Liver (tissue), 9 donors: ENCODE data around the gene CTNNA1. TPM values are rescaled to one million over a fixed set of nuclear protein-coding genes. Genes with fewer than 3 reads are reported as not detected.

Source experiments
- DNase-seq: peaks from one replicate; pipeline ENCODE4 v3.0.0-alpha.2; 2017; ENCODE audit warnings: low spot score
- H3K27ac ChIP-seq, 2 donors: one replicate each; pipeline ENCODE4 v1.7.0; 2013; ENCODE audit warnings: inconsistent platforms in 2 of 2, low read length in 2 of 2, control low read depth in 1 of 2, low read depth in 1 of 2, mild to moderate bottlenecking in 1 of 2
- H3K27me3 ChIP-seq, 4 donors: one replicate each; pipeline versions ENCODE4 v1.6.1 to v1.7.0; 2013; ENCODE audit warnings: low read length in 3 of 4, inconsistent platforms in 1 of 4, mild to moderate bottlenecking in 1 of 4, moderate library complexity in 1 of 4; ENCODE audit not compliant: control insufficient read depth in 4 of 4, insufficient read depth in 4 of 4
- H3K36me3 ChIP-seq, 4 donors: one replicate each; pipeline versions ENCODE4 v1.6.1 to v1.7.0; 2013; ENCODE audit warnings: low read length in 3 of 4, mild to moderate bottlenecking in 3 of 4, low read depth in 1 of 4, moderate library complexity in 1 of 4; ENCODE audit not compliant: control insufficient read depth in 4 of 4, insufficient read depth in 3 of 4
- H3K4me1 ChIP-seq, 4 donors: one replicate each; pipeline versions ENCODE4 v1.6.1 to v1.7.0; 2013; ENCODE audit warnings: low read length in 3 of 4, mild to moderate bottlenecking in 3 of 4, moderate library complexity in 1 of 4; ENCODE audit not compliant: control insufficient read depth in 4 of 4, insufficient read depth in 4 of 4
- H3K4me3 ChIP-seq, 3 donors: one replicate each; pipeline versions ENCODE4 v1.6.1 to v1.7.0; 2013; ENCODE audit warnings: low read length in 3 of 3, control low read depth in 1 of 3, low read depth in 1 of 3, mild to moderate bottlenecking in 1 of 3
- H3K9ac ChIP-seq, 2 donors: one replicate each; pipeline ENCODE4 v1.7.0; 2013; ENCODE audit warnings: low read length in 2 of 2, mild to moderate bottlenecking in 2 of 2, moderate library complexity in 2 of 2, control low read depth in 1 of 2, low read depth in 1 of 2
- H3K9me3 ChIP-seq, 4 donors: one replicate each; pipeline versions ENCODE4 v1.6.1 to v1.7.0; 2013; ENCODE audit warnings: low read length in 3 of 4; ENCODE audit not compliant: control insufficient read depth in 4 of 4
- EGR1 ChIP-seq, 2 donors: IDR thresholded peaks; 2 replicates each; pipeline ENCODE4 v1.6.1; 2016 to 2018; ENCODE audit warnings: antibody characterized with exemption in 2 of 2, low read depth in 2 of 2
- FOXA1 ChIP-seq: IDR thresholded peaks from 2 replicates; pipeline ENCODE4 v1.6.1; 2016; ENCODE audit warnings: antibody characterized with exemption
- GABPA ChIP-seq, 2 donors: IDR thresholded peaks in 1 of 2; conservative IDR thresholded peaks in 1 of 2; 2 replicates each; pipeline ENCODE4 v1.6.1; 2016; ENCODE audit warnings: antibody characterized with exemption in 2 of 2, mild to moderate bottlenecking in 1 of 2, moderate library complexity in 1 of 2
- HNF4A ChIP-seq, 2 donors: conservative IDR thresholded peaks; 2 replicates each; pipeline ENCODE4 v1.6.1; 2016; ENCODE audit warnings: antibody characterized with exemption in 2 of 2, mild to moderate bottlenecking in 2 of 2
- HNF4G ChIP-seq: IDR thresholded peaks from 2 replicates; pipeline ENCODE4 v1.6.1; 2016; ENCODE audit warnings: antibody characterized with exemption
- JUND ChIP-seq, 2 donors: IDR thresholded peaks; 2 replicates each; pipeline ENCODE4 v1.6.1; 2016; ENCODE audit warnings: antibody characterized with exemption in 2 of 2
- NR2F2 ChIP-seq: IDR thresholded peaks from 2 replicates; pipeline ENCODE4 v1.6.1; 2016; ENCODE audit warnings: antibody characterized with exemption
- RAD21 ChIP-seq, 2 donors: IDR thresholded peaks; 2 replicates each; pipeline ENCODE4 v1.6.1; 2016; ENCODE audit warnings: antibody characterized with exemption in 2 of 2, mild to moderate bottlenecking in 2 of 2
- RXRA ChIP-seq, 2 donors: IDR thresholded peaks; 2 replicates each; pipeline ENCODE4 v1.6.1; 2017 to 2018; ENCODE audit warnings: antibody characterized with exemption in 2 of 2, mild to moderate bottlenecking in 1 of 2
- SP1 ChIP-seq: IDR thresholded peaks from 2 replicates; pipeline ENCODE4 v1.6.1; 2018; ENCODE audit warnings: antibody characterized with exemption, mild to moderate bottlenecking
- TAF1 ChIP-seq: conservative IDR thresholded peaks from 2 replicates; pipeline ENCODE4 v1.6.1; 2016; ENCODE audit warnings: antibody characterized with exemption, mild to moderate bottlenecking
- YY1 ChIP-seq: IDR thresholded peaks from 2 replicates; pipeline ENCODE4 v1.6.1; 2016; ENCODE audit warnings: antibody characterized with exemption, mild to moderate bottlenecking
- WGBS: extraction: QIAGEN DNeasy Blood & Tissue Kit; methylation state at CpG from one replicate; pipeline ENCODE4 v1.1.7; 2013; 5-methylcytosine and 5-hydroxymethylcytosine counted together
- polyA plus RNA-seq, 2 donors: library from polyadenylated mRNA; stranded (reverse) in 1 of 2; unstranded in 1 of 2; fragments of 200-250 nt in 1 of 2; fragments of >200 nt in 1 of 2; fragmentation: Nextera tagmentation in 1 of 2; extraction: Ambion mirVana in 1 of 2; gene quantifications; one replicate each; pipeline versions ENCODE4 v1.2.1 to v1.2.3, GENCODE V29; 2013 to 2015
- total RNA-seq, 2 donors: library from RNA; depleted of rRNA; stranded (reverse); fragments of >200 nt; gene quantifications; one replicate each; pipeline ENCODE4 v1.2.3, GENCODE V29; 2014
- TF ChIP-seq, protein P1 (sequence below): IDR thresholded peaks from 2 replicates; pipeline ENCODE4 v1.6.1; 2016; ENCODE audit warnings: antibody characterized with exemption, mild to moderate bottlenecking
- TF ChIP-seq, protein P2 (sequence below): IDR thresholded peaks from 2 replicates; pipeline ENCODE4 v1.6.1; 2016; ENCODE audit warnings: antibody characterized with exemption
- TF ChIP-seq, protein P3 (sequence below): IDR thresholded peaks from 2 replicates; pipeline ENCODE4 v1.6.1; 2016; ENCODE audit warnings: antibody characterized with exemption
- TF ChIP-seq, protein P4 (sequence below): fragments of 150-350 bp; IDR thresholded peaks from 2 replicates; pipeline ENCODE4 v1.5.1; 2017; ENCODE audit warnings: improper control_type of control experiment, low read depth, low read length; ENCODE audit not compliant: missing input control
- TF ChIP-seq, protein P5 (sequence below): IDR thresholded peaks from 2 replicates; pipeline ENCODE4 v1.6.1; 2016; ENCODE audit warnings: antibody characterized with exemption
- donor health status: healthy.
- donor health status: healthy.
- donor health status: healthy.
- donor health status: healthy.
- donor health status: healthy.

The CTNNA1 gene
- total and polyA plus RNA-seq, 4 donors, result 39.9 to 150 (median 103) TPM

DNA sequence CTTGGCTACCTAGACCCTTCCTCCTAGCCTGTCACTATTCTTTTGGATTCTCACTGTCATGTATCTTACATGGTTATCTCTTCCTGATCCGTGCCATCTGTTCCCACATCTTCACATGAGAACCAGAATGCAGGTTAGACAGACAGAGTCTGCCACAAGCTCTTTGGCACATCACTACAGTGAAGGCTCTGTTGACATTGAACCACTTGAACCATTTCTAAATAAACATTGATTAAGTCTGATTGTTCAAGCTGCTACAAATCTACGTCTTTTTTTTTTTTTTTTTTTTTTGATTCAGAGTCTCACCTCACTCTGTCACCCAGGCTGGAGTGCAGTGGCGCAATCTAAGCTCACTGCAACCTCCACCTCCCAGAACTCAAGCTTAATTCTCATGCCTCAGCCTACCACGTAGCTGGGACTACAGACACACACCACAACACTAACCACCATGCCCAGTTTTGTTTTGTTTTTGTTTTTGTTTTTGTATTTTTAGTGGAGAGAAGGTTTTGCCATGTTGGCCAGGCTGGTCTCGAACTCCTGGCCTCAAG is 207.0 kb downstream of the CTNNA1 start:
- no peak for TF ChIP-seq GABPA (IDR thresholded peaks at IDR 0.05 in 1 of 2, conservative IDR thresholded peaks at IDR 0.05 in 1 of 2)
- TF ChIP-seq RXRA (IDR thresholded peaks at IDR 0.05), result no peak
- TF ChIP-seq, protein P1, sequence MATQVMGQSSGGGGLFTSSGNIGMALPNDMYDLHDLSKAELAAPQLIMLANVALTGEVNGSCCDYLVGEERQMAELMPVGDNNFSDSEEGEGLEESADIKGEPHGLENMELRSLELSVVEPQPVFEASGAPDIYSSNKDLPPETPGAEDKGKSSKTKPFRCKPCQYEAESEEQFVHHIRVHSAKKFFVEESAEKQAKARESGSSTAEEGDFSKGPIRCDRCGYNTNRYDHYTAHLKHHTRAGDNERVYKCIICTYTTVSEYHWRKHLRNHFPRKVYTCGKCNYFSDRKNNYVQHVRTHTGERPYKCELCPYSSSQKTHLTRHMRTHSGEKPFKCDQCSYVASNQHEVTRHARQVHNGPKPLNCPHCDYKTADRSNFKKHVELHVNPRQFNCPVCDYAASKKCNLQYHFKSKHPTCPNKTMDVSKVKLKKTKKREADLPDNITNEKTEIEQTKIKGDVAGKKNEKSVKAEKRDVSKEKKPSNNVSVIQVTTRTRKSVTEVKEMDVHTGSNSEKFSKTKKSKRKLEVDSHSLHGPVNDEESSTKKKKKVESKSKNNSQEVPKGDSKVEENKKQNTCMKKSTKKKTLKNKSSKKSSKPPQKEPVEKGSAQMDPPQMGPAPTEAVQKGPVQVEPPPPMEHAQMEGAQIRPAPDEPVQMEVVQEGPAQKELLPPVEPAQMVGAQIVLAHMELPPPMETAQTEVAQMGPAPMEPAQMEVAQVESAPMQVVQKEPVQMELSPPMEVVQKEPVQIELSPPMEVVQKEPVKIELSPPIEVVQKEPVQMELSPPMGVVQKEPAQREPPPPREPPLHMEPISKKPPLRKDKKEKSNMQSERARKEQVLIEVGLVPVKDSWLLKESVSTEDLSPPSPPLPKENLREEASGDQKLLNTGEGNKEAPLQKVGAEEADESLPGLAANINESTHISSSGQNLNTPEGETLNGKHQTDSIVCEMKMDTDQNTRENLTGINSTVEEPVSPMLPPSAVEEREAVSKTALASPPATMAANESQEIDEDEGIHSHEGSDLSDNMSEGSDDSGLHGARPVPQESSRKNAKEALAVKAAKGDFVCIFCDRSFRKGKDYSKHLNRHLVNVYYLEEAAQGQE, result no peak
- TF ChIP-seq RAD21 (IDR thresholded peaks at IDR 0.05), result no peak
- TF ChIP-seq NR2F2, result no peak
- TF ChIP-seq, protein P2, sequence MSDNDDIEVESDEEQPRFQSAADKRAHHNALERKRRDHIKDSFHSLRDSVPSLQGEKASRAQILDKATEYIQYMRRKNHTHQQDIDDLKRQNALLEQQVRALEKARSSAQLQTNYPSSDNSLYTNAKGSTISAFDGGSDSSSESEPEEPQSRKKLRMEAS, result no peak
- H3K4me3 ChIP-seq, result no peak overlapping the region
- no peak for DNase-seq
- WGBS, result 89% methylated on average over 5 of the region's 5 CpGs
- no peak overlapping the region for H3K9ac ChIP-seq
- no peaks in the 10 kb centered on the region for H3K36me3 ChIP-seq
- H3K9me3 ChIP-seq, result no peaks in the 10 kb centered on the region
- peaks cover 3 to 10% (median 8%) of the 10 kb centered on the region in 4 donors for H3K4me1 ChIP-seq
- no peaks in the 10 kb centered on the region for H3K27me3 ChIP-seq
- no peak overlapping the region for H3K27ac ChIP-seq

DNA sequence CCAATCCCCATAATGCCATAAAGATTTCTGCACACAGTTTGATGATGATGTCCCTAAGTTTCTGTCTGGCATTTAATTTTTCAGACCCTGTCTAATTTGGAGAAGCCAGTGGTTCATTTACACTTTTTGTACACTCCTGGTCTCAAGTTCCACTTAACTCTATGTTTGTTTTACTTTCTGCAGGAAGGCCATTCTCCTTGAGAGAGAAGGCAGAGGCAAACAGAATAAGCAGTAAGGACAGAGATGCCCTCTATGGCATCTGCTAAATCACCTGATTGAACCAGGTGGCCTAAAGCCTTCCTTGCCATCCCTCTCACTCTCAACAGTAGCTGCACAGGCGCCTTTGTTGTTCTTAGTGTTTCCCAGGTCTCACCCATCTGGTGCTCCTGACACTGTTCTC is 208.0 kb downstream of the CTNNA1 start:
- Histone ChIP-seq H3K36me3 (no peaks in the 10 kb centered on the region), H3K4me3 (no peak overlapping the region), H3K27ac (no peak overlapping the region), H3K4me1 (no peaks in the 10 kb centered on the region), H3K9me3 (no peaks in the 10 kb centered on the region), H3K9ac (no peak overlapping the region), H3K27me3 (no peaks in the 10 kb centered on the region)
- whole genome bisulfite sequencing, result 91% methylated on average over 1 of the region's 1 CpG
- no peak for DNase-seq
- TF ChIP-seq RAD21 (IDR thresholded peaks at IDR 0.05) (no peak), RXRA (IDR thresholded peaks at IDR 0.05) (no peak), FOXA1 (no peak), HNF4G (no peak), HNF4A (conservative IDR thresholded peaks at IDR 0.05) (no peak), JUND (IDR thresholded peaks at IDR 0.05) (no peak)
- TF ChIP-seq, protein P3, sequence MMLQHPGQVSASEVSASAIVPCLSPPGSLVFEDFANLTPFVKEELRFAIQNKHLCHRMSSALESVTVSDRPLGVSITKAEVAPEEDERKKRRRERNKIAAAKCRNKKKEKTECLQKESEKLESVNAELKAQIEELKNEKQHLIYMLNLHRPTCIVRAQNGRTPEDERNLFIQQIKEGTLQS, result no peak
- TF ChIP-seq, protein P4, sequence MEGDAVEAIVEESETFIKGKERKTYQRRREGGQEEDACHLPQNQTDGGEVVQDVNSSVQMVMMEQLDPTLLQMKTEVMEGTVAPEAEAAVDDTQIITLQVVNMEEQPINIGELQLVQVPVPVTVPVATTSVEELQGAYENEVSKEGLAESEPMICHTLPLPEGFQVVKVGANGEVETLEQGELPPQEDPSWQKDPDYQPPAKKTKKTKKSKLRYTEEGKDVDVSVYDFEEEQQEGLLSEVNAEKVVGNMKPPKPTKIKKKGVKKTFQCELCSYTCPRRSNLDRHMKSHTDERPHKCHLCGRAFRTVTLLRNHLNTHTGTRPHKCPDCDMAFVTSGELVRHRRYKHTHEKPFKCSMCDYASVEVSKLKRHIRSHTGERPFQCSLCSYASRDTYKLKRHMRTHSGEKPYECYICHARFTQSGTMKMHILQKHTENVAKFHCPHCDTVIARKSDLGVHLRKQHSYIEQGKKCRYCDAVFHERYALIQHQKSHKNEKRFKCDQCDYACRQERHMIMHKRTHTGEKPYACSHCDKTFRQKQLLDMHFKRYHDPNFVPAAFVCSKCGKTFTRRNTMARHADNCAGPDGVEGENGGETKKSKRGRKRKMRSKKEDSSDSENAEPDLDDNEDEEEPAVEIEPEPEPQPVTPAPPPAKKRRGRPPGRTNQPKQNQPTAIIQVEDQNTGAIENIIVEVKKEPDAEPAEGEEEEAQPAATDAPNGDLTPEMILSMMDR, result no peak

DNA sequence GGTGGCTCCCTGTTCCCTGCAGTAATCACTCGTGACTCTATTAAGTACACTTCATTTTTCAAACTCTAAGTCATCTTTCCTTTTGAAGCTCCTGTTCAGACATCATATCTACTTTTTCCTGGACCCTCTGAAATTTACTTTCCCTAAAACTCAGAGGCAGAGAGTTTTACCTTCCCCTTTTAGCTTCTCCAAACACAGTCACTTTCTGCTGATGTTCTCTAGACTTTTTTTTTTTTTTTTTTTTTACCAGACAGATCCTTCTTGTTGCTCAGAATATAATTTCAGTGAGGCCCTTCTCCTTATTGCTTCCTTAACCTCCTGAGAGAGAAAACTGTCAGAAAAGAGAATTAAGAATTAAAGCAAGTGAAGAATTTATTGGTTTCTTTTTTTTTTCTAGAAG is 208.5 kb downstream of the CTNNA1 start:
- WGBS, result 96% methylated on average over 1 of the region's 1 CpG
- TF ChIP-seq FOXA1 (no peak), TAF1 (no peak), RXRA (IDR thresholded peaks at IDR 0.05) (no peak), SP1 (no peak), JUND (IDR thresholded peaks at IDR 0.05) (no peak), YY1 (no peak), GABPA (IDR thresholded peaks at IDR 0.05 in 1 of 2, conservative IDR thresholded peaks at IDR 0.05 in 1 of 2) (no peak), HNF4G (no peak), NR2F2 (no peak), EGR1 (IDR thresholded peaks at IDR 0.05; ENCODE audit: low read depth in 2 of 2) (no peak)
- TF ChIP-seq, protein P5, sequence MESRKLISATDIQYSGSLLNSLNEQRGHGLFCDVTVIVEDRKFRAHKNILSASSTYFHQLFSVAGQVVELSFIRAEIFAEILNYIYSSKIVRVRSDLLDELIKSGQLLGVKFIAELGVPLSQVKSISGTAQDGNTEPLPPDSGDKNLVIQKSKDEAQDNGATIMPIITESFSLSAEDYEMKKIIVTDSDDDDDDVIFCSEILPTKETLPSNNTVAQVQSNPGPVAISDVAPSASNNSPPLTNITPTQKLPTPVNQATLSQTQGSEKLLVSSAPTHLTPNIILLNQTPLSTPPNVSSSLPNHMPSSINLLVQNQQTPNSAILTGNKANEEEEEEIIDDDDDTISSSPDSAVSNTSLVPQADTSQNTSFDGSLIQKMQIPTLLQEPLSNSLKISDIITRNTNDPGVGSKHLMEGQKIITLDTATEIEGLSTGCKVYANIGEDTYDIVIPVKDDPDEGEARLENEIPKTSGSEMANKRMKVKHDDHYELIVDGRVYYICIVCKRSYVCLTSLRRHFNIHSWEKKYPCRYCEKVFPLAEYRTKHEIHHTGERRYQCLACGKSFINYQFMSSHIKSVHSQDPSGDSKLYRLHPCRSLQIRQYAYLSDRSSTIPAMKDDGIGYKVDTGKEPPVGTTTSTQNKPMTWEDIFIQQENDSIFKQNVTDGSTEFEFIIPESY, result no peak
- TF ChIP-seq, protein P2, result no peak
- no peak overlapping the region for H3K9ac ChIP-seq
- no peaks in the 10 kb centered on the region for H3K36me3 ChIP-seq
- H3K27ac ChIP-seq, result no peak overlapping the region
- H3K9me3 ChIP-seq, result no peaks in the 10 kb centered on the region
- H3K27me3 ChIP-seq, result no peaks in the 10 kb centered on the region
- H3K4me3 ChIP-seq, result no peak overlapping the region
- H3K4me1 ChIP-seq, result no peaks in the 10 kb centered on the region
- no peak for DNase-seq
